Measurements from ENCODE around the gene ELMO1.
A peak's percentile ranks its signal among the peaks of the same experiment; 100 is the strongest.

The ELMO1 gene

DNA sequence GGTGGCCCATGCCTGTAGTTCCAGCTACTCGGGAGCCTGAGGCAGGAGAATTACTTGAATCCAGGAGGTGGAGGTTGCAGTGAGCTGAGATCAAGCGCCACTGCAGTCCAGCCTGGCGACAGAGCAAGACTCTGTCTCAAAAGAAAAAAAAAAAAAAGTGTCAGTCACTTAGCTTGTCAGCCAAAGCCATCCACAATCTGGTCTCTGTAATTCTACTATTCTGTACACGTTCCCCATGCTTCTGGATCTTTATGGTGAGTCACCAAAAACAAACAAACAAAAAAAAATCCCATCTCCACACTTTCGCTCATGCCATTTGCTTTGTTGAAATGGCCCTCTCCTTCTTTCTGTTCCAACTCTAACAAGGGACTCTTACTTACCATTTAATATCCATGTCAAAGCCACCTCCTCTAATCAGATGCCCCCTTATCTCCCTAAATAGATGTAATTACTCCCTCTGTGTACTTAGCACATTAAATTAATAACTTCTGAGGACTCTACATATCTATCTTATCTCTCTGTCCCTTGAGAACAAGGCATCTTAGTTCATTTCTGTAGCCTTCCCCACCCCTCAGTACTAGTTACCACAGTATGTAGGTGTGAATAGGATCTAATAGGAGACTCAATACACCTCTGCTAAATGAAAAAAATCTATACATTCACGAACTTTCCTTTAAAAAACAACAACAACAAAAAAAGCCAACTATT, 128.4 kb downstream of the ELMO1 start:
- no peak for DNase-seq (ENCODE audit: low read depth in 2 of 2, low spot score in 1 of 2)

DNA sequence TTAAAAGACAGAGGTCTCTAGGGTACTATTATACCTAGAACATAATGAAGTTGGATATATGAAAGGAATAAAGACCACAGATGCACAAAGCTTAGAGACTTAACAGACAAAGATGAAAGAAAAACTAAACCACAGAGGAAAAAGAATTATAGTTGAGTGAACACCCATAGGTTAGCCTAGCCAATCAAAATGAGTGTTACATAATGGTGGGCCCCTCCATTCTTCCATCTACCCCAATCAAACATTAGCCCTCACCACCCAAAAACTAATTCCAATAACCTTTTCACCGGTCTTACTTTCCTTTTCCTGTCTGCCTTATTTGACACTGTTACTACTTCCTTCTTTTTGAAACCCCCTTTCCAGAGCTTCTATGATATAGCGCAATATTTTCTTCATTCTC, 130.1 kb downstream of the ELMO1 start:
- no peak for DNase-seq (ENCODE audit: low read depth in 2 of 2, low spot score in 1 of 2)

DNA sequence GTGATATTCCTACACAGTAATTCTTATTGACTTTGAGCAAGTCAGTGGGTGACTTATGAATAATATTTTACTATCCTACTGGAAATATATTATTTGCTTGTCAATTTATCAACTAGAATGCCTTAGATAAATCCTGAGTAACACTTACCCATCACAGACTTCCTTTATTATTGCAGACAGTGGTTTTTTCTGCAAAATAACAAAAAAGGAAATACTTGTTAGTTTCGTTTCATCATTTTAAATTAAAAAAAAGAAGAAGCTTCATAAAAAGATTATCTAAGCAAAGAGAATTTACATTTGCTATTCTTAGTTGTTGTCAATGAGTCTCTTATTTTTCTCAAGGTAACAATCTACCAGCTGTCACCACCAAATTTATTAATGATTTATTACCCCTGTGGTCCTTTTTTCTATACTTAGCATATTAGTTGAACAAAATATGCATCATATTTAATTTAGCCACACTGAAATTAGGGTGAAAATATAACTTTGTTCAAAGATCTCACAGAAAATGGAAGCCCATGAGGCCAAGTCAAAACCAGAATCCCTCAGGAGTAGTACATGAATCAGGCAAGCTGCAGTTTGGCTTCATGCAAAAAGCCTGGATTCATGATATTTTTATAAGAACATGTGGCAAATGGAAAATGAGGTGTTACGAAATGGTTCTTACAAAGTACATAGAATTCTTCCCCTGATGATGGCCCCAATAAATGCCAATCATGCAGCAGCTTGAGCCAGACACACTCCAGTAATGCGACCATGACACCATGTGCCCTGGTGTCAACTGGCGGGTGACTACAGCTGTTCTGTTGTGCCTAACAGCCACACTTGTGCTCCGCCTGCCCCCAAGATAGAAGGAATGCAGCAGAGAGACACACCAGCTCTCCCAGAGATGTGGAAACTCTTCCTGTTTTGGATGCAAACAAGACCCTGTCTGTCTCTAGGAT, 132.6 kb downstream of the ELMO1 start:
- DNase-seq (ENCODE audit: low read depth in 2 of 2, low spot score in 1 of 2): no peak

DNA sequence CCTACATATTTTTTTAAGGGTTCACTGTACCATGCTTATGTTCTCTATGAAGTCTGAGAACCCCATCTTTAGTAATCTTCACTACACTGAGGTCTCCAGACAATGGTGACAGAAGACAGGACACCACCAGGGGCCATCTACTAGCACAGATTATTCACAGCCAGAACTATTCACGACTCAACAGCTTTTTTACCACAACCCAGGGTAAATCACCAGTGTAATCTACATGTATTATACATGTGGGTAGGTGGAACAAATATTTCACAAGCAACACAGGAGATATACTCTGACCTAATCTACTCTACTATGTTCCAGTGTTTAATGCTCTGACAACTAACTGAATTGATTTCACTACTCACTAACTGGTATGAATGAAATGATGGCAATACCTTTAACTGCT, 136.1 kb downstream of the ELMO1 start:
- no peak for DNase-seq (ENCODE audit: low read depth in 2 of 2, low spot score in 1 of 2)

DNA sequence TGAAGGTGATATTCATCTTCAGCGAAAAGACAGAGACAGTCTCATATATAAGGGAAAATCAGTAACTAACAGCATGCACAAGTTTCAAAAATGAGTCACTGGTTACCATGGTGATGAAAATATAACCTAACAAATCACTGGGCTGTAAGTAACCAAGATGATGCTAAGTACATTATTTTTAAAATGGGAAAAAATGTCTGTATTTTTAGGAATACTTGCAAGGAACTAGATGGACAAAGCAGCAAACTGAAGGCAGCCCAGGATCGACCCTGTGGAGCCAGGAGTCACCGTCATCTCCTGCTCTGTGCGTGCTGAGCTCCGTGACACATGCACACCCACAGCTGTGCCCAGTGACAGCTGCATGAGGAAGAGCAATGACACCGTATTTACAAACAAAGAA, 137.3 kb downstream of the ELMO1 start:
- no peak for DNase-seq (ENCODE audit: low read depth in 2 of 2, low spot score in 1 of 2)

DNA sequence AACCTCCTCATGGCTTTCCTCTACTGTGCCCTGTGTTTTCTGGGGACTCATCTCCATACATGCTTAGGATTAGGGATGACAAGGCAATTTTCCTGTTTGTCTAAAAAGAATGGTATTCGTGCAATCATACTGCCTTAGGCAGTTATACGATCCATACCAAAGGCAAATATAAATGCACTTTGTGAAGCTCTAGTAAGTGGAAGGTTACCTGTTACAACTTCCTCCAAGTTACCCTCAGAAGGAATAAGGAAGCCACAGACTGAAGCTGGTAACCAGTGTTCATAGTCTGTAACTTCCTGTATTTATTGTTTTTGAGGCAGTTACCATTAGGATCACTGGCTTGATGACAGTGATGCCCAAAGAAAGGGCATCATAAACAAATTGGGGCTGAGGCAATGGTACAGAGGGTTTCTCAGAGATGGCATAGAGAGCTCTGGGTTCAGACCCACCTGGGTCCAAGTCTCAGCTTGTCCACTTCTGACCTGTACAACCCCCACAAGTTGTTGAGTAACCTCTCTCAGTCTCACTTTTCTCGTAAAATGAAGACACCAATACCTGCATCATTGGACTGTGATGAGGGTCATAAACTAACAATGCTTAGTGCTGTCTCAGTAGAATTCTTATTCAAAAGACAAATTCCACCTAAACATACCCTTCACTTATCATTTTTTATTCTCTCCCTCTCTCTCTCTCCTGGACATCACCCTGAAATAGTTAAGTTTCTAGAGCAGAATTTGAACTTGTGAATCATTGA, 138.2 kb downstream of the ELMO1 start:
- no peak for DNase-seq (ENCODE audit: low read depth in 2 of 2, low spot score in 1 of 2)

DNA sequence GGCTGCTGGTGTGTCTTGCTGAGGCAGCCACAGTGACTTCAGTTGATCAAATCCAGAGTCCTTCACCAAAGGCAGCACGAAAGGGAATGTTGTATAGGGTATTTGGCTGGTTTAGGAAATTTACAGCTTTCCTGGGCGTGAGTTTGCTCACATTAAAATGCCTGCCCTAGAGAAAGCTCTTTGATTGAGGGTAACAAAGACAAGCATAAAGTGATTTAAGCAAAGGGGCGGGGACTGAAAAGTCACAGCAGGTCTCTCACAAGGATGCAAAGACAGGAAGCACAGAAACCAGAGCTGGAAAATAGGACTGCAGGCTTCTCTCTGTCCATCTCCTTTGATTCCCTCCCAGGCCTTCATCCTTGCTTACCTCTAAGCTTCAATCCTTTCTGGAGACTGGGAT, 139.2 kb downstream of the ELMO1 start:
- no peak for DNase-seq (ENCODE audit: low read depth in 2 of 2, low spot score in 1 of 2)

DNA sequence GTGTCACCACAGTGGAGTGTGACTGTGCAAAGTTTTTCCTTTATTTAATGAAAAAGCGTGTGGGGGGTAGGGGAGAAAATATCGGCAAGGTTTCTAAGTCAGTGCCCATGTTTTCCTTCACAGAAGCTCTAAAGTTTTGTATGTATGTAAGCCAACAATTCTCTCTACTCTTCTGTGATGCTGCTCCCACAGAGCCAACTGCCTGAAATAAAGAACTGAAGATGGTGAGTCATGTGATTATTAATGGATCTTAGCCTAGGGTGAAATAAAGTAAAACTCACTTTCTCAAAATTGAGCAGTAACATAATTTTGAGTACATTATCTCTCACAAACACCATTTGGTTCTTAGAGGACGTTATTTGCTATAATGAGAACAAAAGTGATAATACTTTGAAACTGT, 143.7 kb downstream of the ELMO1 start:
- no peak for DNase-seq (ENCODE audit: low read depth in 2 of 2, low spot score in 1 of 2)

DNA sequence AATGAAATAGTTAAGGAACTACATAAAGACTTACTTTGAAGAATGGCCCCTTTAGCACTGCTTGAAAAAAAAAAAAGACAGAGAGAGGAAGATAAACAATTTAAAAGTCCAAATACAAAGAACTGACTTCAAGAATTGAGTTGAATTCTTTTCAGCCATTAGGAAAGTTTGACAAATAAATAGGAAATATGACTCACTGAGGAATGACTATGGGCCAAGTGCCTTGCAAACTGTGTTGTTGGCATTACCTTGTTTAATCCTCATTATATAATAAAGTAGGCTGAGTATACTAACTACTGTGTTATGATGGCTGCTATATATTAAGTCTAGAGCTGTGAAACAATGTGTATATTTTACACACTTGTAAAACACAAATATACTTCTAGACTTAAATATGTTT, 151.1 kb downstream of the ELMO1 start:
- DNase-seq (ENCODE audit: low read depth in 2 of 2, low spot score in 1 of 2): no peak

DNA sequence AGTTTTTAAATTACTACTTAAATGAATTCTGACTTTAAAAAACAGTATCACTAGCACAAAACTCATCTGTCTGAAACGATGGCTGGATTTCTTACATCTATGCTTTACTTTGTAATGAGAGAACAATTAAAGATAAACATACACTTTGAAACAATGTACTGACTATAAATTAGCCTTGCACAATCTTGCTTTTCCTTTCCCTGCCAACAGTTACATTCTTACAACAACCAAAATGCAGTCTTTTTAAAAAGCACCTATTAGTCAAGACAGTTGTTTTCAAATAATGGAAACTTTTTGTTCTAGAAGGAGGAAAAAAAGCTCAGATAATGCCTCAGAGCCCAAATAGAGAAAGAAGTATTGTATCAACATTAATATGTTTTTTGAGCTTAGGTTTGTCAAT, 153.3 kb downstream of the ELMO1 start:
- DNase-seq (ENCODE audit: low read depth in 2 of 2, low spot score in 1 of 2): no peak

DNA sequence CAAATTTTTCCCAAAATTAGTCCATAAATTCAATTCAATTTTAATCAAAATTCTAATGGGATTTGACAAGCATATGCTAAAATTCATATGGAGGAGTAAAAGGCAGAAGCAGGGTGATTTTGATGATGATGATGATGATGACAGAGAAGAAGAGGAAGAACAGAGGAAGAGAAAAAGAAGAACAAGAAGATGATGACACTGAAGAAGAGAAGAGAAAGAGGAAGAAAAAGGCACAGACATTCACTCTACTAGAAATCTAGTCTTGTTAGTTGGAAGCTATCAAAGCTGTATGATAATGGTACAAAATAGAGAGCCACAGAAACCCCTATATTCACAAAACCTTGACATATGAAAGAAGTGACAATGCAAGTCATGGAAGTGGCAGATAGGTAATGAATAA, 157.9 kb downstream of the ELMO1 start:
- DNase-seq (ENCODE audit: low read depth in 2 of 2, low spot score in 1 of 2): no peak

DNA sequence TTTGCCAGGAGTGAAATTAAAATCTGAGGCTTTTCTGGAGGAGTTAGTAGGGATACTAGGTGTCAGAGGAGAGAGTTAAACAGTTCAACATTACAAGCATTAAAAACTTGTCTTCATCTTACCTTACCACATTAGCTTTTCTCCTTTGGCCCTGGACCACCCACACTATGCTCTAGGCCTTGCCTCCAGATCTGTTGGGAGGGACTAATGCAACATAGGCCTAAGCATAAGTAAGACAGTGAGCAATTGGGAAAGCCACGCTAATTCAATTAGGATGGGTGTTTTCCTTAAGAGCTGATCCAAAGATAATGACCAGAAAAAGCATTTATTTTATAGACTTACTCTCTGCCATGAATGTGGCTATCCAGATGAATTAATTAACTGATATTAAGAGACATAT, 158.9 kb downstream of the ELMO1 start:
- DNase-seq (ENCODE audit: low read depth in 2 of 2, low spot score in 1 of 2): no peak

DNA sequence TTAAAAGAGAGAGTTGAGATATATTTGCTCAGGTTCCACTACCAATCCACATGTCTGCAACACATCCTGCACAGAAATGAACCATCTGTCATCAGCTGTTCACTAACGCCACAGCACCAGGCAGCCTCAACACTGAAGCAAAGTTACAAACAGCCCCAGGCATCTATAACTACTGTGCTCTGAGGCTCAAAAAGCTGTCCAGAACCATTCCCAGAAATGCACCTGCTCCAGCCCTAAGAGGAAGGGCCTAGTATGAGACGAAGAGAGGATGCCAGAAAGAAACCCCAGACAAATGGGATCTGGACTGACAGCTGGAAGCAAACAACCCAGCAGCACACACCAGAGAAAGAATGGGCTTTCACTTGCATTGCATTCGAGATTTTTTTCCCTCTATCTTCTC, 159.3 kb downstream of the ELMO1 start:
- DNase-seq (ENCODE audit: low read depth in 2 of 2, low spot score in 1 of 2): no peak

DNA sequence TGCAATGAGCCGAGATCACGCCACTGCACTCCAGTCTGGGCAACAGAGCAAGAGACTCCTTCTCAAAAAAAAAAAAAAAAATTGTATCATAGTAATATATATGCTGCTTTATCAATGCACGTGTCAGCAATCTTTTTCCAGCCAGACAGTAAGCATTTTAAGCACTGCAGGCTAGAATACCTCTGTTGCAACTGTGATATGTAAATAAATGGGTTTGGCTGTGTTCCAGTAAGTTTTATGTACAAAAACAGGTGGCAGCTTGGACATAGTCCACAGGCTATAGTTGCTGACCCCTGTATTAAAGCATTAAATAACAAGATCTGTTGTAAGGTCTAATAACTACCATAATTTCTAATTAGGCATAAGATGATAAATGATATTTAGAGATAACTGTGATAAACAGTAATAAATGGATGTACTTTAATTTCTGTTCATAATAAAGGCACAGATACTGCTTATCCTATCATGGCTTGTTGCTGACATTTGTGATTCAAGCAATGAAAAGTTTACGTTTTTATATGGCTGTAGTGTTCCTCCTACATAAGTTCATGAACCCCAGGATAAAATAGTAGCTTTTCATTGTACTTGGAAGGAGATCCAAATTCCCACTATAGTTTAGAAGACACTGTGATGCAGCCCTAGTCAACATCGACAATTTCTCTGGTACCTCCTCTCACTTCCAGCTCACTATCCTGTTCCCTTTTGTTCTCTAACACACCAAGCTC, 161.4 kb downstream of the ELMO1 start:
- no peak for DNase-seq (ENCODE audit: low read depth in 2 of 2, low spot score in 1 of 2)

DNA sequence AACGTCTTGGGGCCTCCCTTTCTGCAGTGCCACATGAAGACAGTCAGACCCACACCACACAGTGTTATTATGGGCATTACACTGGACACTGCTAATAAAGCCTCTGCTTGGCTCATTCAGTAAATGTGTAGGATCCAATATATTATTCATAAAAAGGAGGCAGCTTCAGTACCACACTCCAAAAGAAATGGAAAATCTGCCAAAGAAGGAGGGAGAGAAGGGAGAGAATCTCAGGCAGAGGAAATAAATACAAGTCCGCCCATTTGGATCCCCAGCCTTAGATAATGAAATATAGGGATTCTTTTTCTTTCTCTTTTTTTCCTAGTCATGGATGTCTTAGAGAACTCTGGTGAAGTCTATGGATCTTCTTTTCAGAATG, 162.2 kb downstream of the ELMO1 start:
- no peak for DNase-seq (ENCODE audit: low read depth in 2 of 2, low spot score in 1 of 2)

DNA sequence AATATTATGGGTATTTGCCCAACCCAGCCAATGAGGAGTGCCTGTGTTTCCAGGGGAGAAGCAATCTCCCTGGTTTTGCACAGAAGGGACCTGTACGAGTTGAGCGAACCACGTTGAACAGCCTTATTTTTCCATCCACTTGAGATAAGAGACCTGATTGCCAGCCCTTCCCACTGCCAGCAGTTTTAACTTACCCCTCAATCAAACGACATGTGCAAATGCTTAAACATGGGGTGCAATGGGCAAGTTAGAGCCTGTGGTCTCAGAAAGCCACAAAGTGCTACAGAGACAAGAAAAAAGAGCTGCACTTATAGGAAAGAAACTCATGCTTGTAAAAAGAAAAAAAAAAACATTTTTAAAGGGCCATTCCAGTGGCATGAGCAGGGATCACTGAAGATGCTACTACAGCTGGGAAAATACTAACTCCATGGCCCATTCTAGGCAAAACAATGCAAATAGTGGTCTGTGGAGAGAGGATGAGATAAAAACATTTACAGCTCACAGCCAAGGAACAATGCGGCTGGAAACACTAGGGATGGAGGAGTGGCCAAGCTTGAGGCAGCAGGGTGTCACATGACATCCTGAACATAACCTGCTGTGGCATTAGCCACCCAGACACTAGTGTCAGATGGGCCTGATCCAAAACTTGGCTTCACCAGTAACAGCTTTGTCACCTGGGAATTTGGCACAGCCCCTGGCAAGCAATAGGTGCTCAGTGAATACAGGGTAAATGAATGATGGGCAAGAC, 162.8 kb downstream of the ELMO1 start:
- no peak for DNase-seq (ENCODE audit: low read depth in 2 of 2, low spot score in 1 of 2)

DNA sequence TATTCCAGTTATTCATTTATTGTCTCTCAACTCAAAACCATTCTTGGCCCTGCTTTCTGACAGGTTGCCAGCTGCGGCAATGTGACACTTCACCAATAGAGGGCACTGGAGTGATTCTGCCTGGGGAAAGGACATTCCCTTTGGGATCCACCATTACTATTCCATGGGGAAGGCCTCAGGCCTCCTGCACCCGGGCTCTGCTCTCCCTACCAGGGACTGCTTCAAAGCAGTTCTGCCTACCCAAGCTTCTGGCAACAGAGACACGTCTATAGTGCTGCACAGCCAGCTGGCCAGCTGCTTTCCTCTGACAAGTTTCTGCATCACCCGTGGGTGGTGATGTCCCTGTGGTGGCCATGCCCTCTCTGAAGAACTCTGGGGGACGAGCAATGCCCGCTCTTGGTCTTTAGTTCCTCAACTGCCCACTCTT, 163.8 kb downstream of the ELMO1 start:
- peak in 1 of 2 donors; percentile 17 for DNase-seq (ENCODE audit: low read depth in 2 of 2, low spot score in 1 of 2)

DNA sequence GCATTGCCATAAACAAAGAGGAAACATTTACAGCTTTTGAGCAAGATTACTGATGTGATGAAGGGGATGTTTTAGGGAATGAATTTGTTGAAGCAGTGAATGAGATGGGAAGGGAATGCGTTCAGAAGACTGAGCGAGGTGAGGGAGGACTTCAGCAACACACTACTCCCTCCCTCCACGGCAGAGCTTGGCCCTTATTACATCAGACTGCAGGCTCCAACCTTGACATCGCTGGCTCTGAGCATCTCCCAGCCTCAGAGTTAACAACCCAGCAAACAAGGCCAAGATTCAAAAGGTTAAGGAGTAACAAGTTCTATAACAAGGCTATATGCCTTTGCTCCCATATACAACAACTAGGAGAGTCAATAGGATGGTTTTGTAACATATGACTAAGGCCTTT, 164.4 kb downstream of the ELMO1 start:
- no peak for DNase-seq (ENCODE audit: low read depth in 2 of 2, low spot score in 1 of 2)

DNA sequence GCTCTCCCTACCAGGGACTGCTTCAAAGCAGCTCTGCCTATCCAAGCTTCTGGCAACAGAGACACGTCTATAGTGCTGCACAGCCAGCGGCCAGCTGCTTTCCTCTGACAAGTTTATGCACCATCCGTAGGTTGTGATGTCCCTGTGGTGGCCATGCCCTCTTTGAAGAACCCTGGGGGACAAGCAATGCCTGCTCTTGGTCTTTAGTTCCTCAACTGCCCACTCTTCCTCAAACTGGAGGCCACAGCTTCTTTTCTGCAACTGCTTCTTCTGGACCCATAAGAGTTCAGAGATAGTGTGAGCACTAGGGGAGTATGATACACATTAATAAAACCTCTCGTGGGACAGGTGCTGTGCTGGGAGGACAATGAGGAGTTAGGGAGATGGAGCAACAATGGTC, 164.9 kb downstream of the ELMO1 start:
- DNase-seq (ENCODE audit: low read depth in 2 of 2, low spot score in 1 of 2): no peak

DNA sequence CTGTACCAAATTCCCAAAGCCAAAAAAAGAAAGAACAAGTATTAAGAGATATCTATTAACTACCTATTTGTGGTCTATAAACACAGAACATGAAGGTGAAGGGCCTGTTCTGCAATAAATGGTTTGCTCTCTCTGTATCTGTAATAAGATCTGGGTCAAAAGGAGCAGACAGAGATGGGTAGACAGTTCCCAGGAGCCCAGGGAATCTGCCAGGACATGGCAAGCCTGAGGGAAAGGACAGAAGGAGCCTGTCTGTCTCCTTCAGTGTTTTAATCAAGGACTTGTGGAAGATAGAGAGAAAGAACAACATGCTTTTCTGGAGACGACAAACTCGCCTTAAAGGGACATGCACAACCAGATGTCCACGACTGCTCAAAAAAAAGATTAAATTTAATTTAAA, 165.7 kb downstream of the ELMO1 start:
- no peak for DNase-seq (ENCODE audit: low read depth in 2 of 2, low spot score in 1 of 2)

DNA sequence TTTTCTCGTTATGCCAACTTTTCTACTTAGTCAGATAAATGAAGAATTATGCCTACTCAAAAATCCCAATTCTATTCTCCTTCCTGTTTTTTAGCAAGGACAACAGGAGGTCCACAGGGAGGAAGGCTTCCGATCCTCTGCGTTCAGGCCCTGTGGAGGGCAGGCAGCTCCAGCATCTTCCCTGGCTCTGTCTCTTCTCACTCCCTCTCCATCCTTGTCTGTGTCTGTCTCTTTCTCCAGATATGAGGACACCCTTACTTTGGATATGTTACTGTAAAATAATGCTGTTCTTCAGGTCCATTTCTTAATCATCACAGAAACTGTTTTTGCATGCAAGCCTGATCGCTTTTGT, 166.6 kb downstream of the ELMO1 start:
- DNase-seq (ENCODE audit: low read depth in 2 of 2, low spot score in 1 of 2): no peak
